Endothelial cell of umbilical vein (primary cell): ENCODE results near the gene NTRK1. TPM values are rescaled to one million over a fixed set of nuclear protein-coding genes. Genes with fewer than 3 reads are reported as not detected.

Experiments used
- BruUV-seq: library from RNA; stranded (reverse); fragments of 400-500 nt; replicated peaks from 2 replicates; lab custom pipeline; 2021; lab: Mats Ljungman, UMichigan
- CTCF ChIA-PET: fragments of 300-600, 350-600 bp; sonication (Branson Sonifier 250); formaldehyde crosslinking; loops from one replicate; lab custom pipeline; 2021; ENCODE audit warnings: antibody characterized with exemption, inconsistent platforms; lab: Charles Lee
- POLR2A ChIA-PET: fragments of 300-600, 350-600 bp; sonication (Branson Sonifier 250); formaldehyde crosslinking; loops from one replicate; lab custom pipeline; 2021; ENCODE audit warnings: antibody characterized with exemption, inconsistent platforms; lab: Charles Lee
- DNase-seq: peaks from one replicate; pipeline ENCODE4 v3.0.0-alpha.2; 2011; ENCODE audit warnings: low read depth, low spot score
- FAIRE-seq: peaks from 2 replicates; lab custom pipeline; 2011; peaks lifted over from hg19 to GRCh38; lab: Jason Lieb, UNC
- H2AFZ ChIP-seq: 2 replicates; pipeline ENCODE4 v1.6.0; 2012; ENCODE audit warnings: low read depth, low read length, control low read depth, inconsistent platforms
- H3K27ac ChIP-seq: 2 replicates; pipeline ENCODE4 v1.5.1; 2011; ENCODE audit warnings: low read depth, mild to moderate bottlenecking, control low read depth, low read length, moderate library complexity; ENCODE audit not compliant: insufficient read depth
- H3K27me3 ChIP-seq, 2 experiments: 2 replicates each; pipeline versions ENCODE4 v1.6.0 to v1.6.1; 2011; ENCODE audit warnings: low read length in 2 of 2, mixed read lengths in 1 of 2; ENCODE audit not compliant: control insufficient read depth in 2 of 2, insufficient read depth in 2 of 2
- H3K36me3 ChIP-seq, 2 experiments: 2 replicates in 1 of 2; 3 replicates in 1 of 2; pipeline ENCODE4 v1.5.1; 2011; ENCODE audit warnings: low read length in 2 of 2, mild to moderate bottlenecking in 1 of 2, moderate library complexity in 1 of 2; ENCODE audit not compliant: control insufficient read depth in 2 of 2, insufficient read depth in 2 of 2; ENCODE audit errors: extremely low read depth in 1 of 2
- H3K4me1 ChIP-seq: 3 replicates; pipeline ENCODE4 v1.5.1; 2011; ENCODE audit warnings: mild to moderate bottlenecking, low read length; ENCODE audit not compliant: control insufficient read depth, insufficient read depth; ENCODE audit errors: extremely low read depth
- H3K4me2 ChIP-seq: 2 replicates; pipeline ENCODE4 v1.6.1; 2011; ENCODE audit warnings: low read length, control low read depth, mixed read lengths; ENCODE audit not compliant: insufficient read depth
- H3K4me3 ChIP-seq, 3 experiments: fragments of 200-600 bp in 1 of 3; sonication (generic), shearing (Covaris generic) in 1 of 3; replicated peaks in 1 of 3; 2 replicates each; pipeline ENCODE4 v1.5.1; 2011 to 2016; ENCODE audit warnings: control low read depth in 3 of 3, low read length in 3 of 3, mild to moderate bottlenecking in 2 of 3, inconsistent platforms in 1 of 3, low read depth in 1 of 3, moderate library complexity in 1 of 3; ENCODE audit not compliant: insufficient read depth in 1 of 3
- H3K79me2 ChIP-seq: 2 replicates; pipeline ENCODE4 v1.6.0; 2012; ENCODE audit warnings: low read length, inconsistent platforms; ENCODE audit not compliant: control insufficient read depth, insufficient read depth
- H3K9ac ChIP-seq: replicated peaks from 2 replicates; pipeline ENCODE3; 2011; ENCODE audit warnings: low read length, control low read depth; ENCODE audit not compliant: insufficient read depth; ENCODE audit errors: extremely low read depth
- H3K9me1 ChIP-seq: replicated peaks from 3 replicates; pipeline ENCODE4 v1.6.0; 2011; ENCODE audit warnings: mild to moderate bottlenecking, low read length; ENCODE audit not compliant: control insufficient read depth, insufficient read depth; ENCODE audit errors: extremely low read depth
- H3K9me3 ChIP-seq: replicated peaks from 2 replicates; pipeline ENCODE4 v1.5.1; 2012; ENCODE audit warnings: low read length, inconsistent platforms; ENCODE audit not compliant: control insufficient read depth, insufficient read depth
- H4K20me1 ChIP-seq: replicated peaks from 2 replicates; pipeline ENCODE3; 2011; ENCODE audit warnings: mild to moderate bottlenecking, low read length; ENCODE audit not compliant: control insufficient read depth, insufficient read depth; ENCODE audit errors: extremely low read depth
- EZH2 ChIP-seq: IDR thresholded peaks from 2 replicates; pipeline ENCODE4 v1.6.1; 2012; ENCODE audit warnings: borderline replicate concordance, low read depth, mild to moderate bottlenecking, moderate library complexity, low read length, inconsistent platforms; ENCODE audit not compliant: severe bottlenecking
- FOS ChIP-seq: IDR thresholded peaks from 2 replicates; pipeline ENCODE4 v1.6.1; 2011; ENCODE audit warnings: mild to moderate bottlenecking, low read length, moderate library complexity, borderline replicate concordance; ENCODE audit not compliant: insufficient read depth
- GATA2 ChIP-seq: IDR thresholded peaks from 2 replicates; pipeline ENCODE4 v1.7.0; 2011; ENCODE audit warnings: low read depth, mild to moderate bottlenecking, moderate library complexity, mixed read lengths, low read length; ENCODE audit not compliant: insufficient read length, insufficient read depth
- JUN ChIP-seq: IDR thresholded peaks from 2 replicates; pipeline ENCODE4 v1.6.1; 2011; ENCODE audit warnings: borderline replicate concordance, low read depth; ENCODE audit not compliant: insufficient read length, insufficient read depth
- MYC ChIP-seq: IDR thresholded peaks from one replicate; pipeline ENCODE4 v1.6.1; 2011; ENCODE audit warnings: mild to moderate bottlenecking, low read depth, low read length
- POLR2A ChIP-seq: IDR thresholded peaks from 2 replicates; pipeline ENCODE4 v1.6.1; 2012; ENCODE audit warnings: low read depth, mild to moderate bottlenecking, control low read depth, low read length
- POLR2AphosphoS5 ChIP-seq: IDR thresholded peaks from 2 replicates; pipeline ENCODE4 v1.6.1; 2012; ENCODE audit warnings: low read depth, mild to moderate bottlenecking, control low read depth, low read length, moderate library complexity; ENCODE audit not compliant: insufficient read depth
- dilution Hi-C: fragments of 300-500 bp; cut with MboI; formaldehyde crosslinking; loops from one replicate; pipeline ENCODE4 v1.15.0; 2019; ENCODE audit warnings: low sequenced_read_pairs; ENCODE audit not compliant: extremely low pct_ligation_motif_present
- intact Hi-C: fragments of 100-400 bp; cut with micrococcal nuclease; formaldehyde crosslinking; loops from one replicate; pipeline ENCODE4 v1.10.0; 2022
- polyA plus RNA-seq, 4 experiments: library from polyadenylated mRNA; depleted of rRNA in 3 of 4; stranded (reverse) in 3 of 4; unstranded in 1 of 4; fragments of >200 nt; gene quantifications; 2 replicates each; pipeline versions ENCODE4 v1.2.1 to v1.2.3, GENCODE V29; 2011 to 2012; ENCODE audit warnings: missing spikeins in 1 of 4
- total RNA-seq: library from RNA; stranded (reverse); gene quantifications from 2 replicates; pipeline ENCODE4 v1.2.3, GENCODE V29; 2021
- TF ChIP-seq, protein P1 (sequence below), 2 donors: IDR thresholded peaks; 1 replicate in 1 of 2; 2 replicates in 1 of 2; pipeline ENCODE4 v1.5.1; 2011; ENCODE audit warnings: low read length in 2 of 2, mild to moderate bottlenecking in 2 of 2, moderate library complexity in 2 of 2, control low read depth in 1 of 2, inconsistent platforms in 1 of 2, low read depth in 1 of 2; ENCODE audit not compliant: insufficient read depth in 1 of 2; ENCODE audit errors: extremely low read depth in 1 of 2
- TF ChIP-seq, protein P2 (sequence below): IDR thresholded peaks from 2 replicates; pipeline ENCODE4 v1.6.1; 2011; ENCODE audit not compliant: insufficient read depth, insufficient read length

NTRK1 gene
- total and polyA plus RNA-seq, 2 donors (not counting 3 experiments of a cell fraction or from before 2014, with no cell fraction given): 0.07 TPM; not detected in 1

DNA sequence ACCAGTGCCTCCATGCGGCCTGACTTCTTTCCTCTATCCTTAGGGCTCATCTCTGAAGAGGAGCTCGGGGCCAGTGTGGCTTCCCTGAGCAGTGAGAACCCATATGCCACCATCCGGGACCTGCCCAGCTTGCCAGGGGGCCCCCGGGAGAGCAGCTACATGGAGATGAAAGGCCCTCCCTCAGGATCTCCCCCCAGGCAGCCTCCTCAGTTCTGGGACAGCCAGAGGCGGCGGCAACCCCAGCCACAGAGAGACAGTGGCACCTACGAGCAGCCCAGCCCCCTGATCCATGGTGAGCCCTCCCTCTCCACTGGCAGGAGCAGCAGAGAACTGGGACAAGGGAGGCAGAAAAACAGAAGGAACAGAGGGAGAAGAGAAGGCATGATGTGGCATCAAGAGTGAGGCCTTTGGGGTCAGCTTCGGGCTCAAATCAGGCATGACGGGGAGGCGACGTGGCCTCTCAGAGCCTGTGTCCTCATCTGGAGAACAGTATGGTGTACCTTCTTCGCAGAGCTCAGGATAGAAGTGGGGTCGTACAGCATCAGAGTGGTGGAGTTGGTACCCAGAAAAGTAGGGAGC lies 53.2 kb downstream of the NTRK1 start:
- POLR2A ChIA-PET: no interaction called here
- H3K79me2 ChIP-seq: peaks cover 17% of the 10 kb centered on the region
- no peak for FAIRE-seq
- no peak overlapping the region for H3K27ac ChIP-seq
- H3K27me3 ChIP-seq: no peaks in the 10 kb centered on the region
- H3K9me3 ChIP-seq: no peaks in the 10 kb centered on the region
- BruUV-seq: no TSS peak
- no peaks in the 10 kb centered on the region for H4K20me1 ChIP-seq
- H3K4me3 ChIP-seq: no peak overlapping the region
- TF ChIP-seq, protein P1, sequence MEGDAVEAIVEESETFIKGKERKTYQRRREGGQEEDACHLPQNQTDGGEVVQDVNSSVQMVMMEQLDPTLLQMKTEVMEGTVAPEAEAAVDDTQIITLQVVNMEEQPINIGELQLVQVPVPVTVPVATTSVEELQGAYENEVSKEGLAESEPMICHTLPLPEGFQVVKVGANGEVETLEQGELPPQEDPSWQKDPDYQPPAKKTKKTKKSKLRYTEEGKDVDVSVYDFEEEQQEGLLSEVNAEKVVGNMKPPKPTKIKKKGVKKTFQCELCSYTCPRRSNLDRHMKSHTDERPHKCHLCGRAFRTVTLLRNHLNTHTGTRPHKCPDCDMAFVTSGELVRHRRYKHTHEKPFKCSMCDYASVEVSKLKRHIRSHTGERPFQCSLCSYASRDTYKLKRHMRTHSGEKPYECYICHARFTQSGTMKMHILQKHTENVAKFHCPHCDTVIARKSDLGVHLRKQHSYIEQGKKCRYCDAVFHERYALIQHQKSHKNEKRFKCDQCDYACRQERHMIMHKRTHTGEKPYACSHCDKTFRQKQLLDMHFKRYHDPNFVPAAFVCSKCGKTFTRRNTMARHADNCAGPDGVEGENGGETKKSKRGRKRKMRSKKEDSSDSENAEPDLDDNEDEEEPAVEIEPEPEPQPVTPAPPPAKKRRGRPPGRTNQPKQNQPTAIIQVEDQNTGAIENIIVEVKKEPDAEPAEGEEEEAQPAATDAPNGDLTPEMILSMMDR (IDR thresholded peaks at IDR 0.05; ENCODE audit: extremely low read depth in 1 of 2, insufficient read depth in 1 of 2, low read depth in 1 of 2, low read length in 2 of 2): no peak
- TF ChIP-seq EZH2: no peak
- no peak for TF ChIP-seq JUN
- no peak for TF ChIP-seq POLR2AphosphoS5
- TF ChIP-seq MYC: no peak
- no peak for TF ChIP-seq POLR2A
- TF ChIP-seq, protein P2, sequence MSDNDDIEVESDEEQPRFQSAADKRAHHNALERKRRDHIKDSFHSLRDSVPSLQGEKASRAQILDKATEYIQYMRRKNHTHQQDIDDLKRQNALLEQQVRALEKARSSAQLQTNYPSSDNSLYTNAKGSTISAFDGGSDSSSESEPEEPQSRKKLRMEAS: no peak
- no peak for TF ChIP-seq FOS
- TF ChIP-seq GATA2: no peak
- intact Hi-C loops: no loop called here
- CTCF ChIA-PET: interaction anchor here (1.0 to 1.4 kb wide), 3 partner anchors 14 to 224 kb away, joined by 3 to 5 read pairs (median 4); no protein-coding TSS in a partner anchor
- no peaks in the 10 kb centered on the region for H3K9me1 ChIP-seq
- no peak overlapping the region for H3K4me2 ChIP-seq
- dilution Hi-C loops: no loop called here
- H3K9ac ChIP-seq: no peak overlapping the region
- DNase-seq: no peak
- H3K36me3 ChIP-seq: peaks cover 4 to 59% of the 10 kb centered on the region in 2 experiments
- H2AFZ ChIP-seq: no peak overlapping the region
- H3K4me1 ChIP-seq: no peaks in the 10 kb centered on the region
